ENCODE measurements around the gene KNTC1.
A peak's percentile ranks its signal among the peaks of the same experiment; 100 is the strongest.
"Not testable (repeated sequence)": the region's sequence is repeated elsewhere in the genome, so short reads cannot be mapped to it uniquely, and the experiment has no call there.

Gene KNTC1

GRCh38 chr12:122526683-122527477 lies at the start of gene KNTC1, which contains the start of gene RSRC2:
Gene KNTC1 (plus strand): TSS chr12:122527249. CDS start chr12:122530064, 2,815 bp downstream.
Gene RSRC2 (minus strand): TSS chr12:122526936. CDS start chr12:122526853, 83 bp downstream.
- peak; percentile 99 for DNase-seq

- no peak for DNase-seq
Measured at GRCh38 chr12:122480753-122481152, 46.3 kb upstream of the KNTC1 start.

GRCh38 chr12:122481861-122482260 lies 45.2 kb upstream of the KNTC1 start:
- no peak for DNase-seq

GRCh38 chr12:122483969-122484368 lies 43.1 kb upstream of the KNTC1 start:
- DNase-seq = no peak

GRCh38 chr12:122484385-122484784 lies 42.7 kb upstream of the KNTC1 start:
- not testable (repeated sequence) for DNase-seq

- DNase-seq = not testable (repeated sequence)
Measured at GRCh38 chr12:122486360-122486759, 40.7 kb upstream of the KNTC1 start.

- no peak for DNase-seq
Measured at GRCh38 chr12:122486805-122487426, 40.1 kb upstream of the KNTC1 start.

- not testable (repeated sequence) for DNase-seq
Measured at GRCh38 chr12:122487807-122488206, 39.2 kb upstream of the KNTC1 start.

- DNase-seq = no peak
Measured at GRCh38 chr12:122489038-122489437, 38.0 kb upstream of the KNTC1 start.

- DNase-seq = no peak
Measured at GRCh38 chr12:122491991-122492390, 35.1 kb upstream of the KNTC1 start.

- not testable (repeated sequence) for DNase-seq
Measured at GRCh38 chr12:122493222-122493621, 33.8 kb upstream of the KNTC1 start.

GRCh38 chr12:122495258-122495657 lies 31.8 kb upstream of the KNTC1 start:
- DNase-seq = no peak

GRCh38 chr12:122499991-122500684 lies 26.9 kb upstream of the KNTC1 start:
- peak in 1 of 2 experiments; percentile 27 for DNase-seq

GRCh38 chr12:122500685-122501488 lies 26.2 kb upstream of the KNTC1 start, which contains the start of gene ZCCHC8:
Gene ZCCHC8 (minus strand): TSS chr12:122500932. CDS start chr12:122500840, 92 bp downstream.
- DNase-seq = peak; percentile 97 to 98

GRCh38 chr12:122501489-122501989 lies 25.5 kb upstream of the KNTC1 start:
- no peak for DNase-seq

- no peak for DNase-seq
Measured at GRCh38 chr12:122503147-122503751, 23.8 kb upstream of the KNTC1 start.

- DNase-seq = no peak
Measured at GRCh38 chr12:122503783-122504590, 23.1 kb upstream of the KNTC1 start.

- DNase-seq = no peak
Measured at GRCh38 chr12:122505419-122506051, 21.5 kb upstream of the KNTC1 start.

GRCh38 chr12:122506393-122506938 lies 20.6 kb upstream of the KNTC1 start:
- DNase-seq = no peak

- DNase-seq = no peak
Measured at GRCh38 chr12:122508163-122508562, 18.9 kb upstream of the KNTC1 start.

Data from NCI-H446 (cell line).